22Rv1 (cell line): ENCODE measurements around the gene FGF6.
A peak's percentile ranks its signal among the peaks of the same experiment; 100 is the strongest.

Experiments
- H3K27ac ChIP-seq: fragments of 450-650 bp; 2 replicates; pipeline ENCODE4 v1.5.1; 2017
- ZFX ChIP-seq: fragments of 450-650 bp; IDR thresholded peaks from 2 replicates; pipeline ENCODE4 v1.6.1; 2017; ENCODE audit warnings: antibody characterized with exemption, borderline replicate concordance
- TF ChIP-seq, protein P1 (sequence below): fragments of 450-650 bp; IDR thresholded peaks from 2 replicates; pipeline ENCODE4 v1.5.1; 2017; ENCODE audit warnings: mild to moderate bottlenecking

FGF6 gene

DNA sequence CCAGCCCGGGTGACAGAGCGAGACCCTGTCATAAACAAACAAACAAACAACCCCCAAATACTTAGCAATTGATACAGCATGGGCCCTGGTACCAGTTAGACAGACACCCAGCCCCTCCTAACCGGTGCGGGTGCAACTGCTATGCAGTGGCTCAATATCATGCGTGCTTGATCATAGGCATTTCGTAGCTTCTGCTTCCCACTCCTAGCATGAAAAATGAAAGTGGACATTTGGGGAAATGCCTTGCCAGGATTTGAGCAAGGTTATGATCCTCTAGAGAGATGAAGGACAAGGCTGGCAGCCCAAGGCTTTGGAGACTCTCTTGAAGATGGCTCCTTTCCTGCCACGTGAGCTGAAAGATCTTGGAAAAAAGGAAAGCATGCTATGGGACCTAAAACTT lies 13.7 kb downstream of the FGF6 start:
- H3K27ac ChIP-seq: no peak overlapping the region
- TF ChIP-seq, protein P1, sequence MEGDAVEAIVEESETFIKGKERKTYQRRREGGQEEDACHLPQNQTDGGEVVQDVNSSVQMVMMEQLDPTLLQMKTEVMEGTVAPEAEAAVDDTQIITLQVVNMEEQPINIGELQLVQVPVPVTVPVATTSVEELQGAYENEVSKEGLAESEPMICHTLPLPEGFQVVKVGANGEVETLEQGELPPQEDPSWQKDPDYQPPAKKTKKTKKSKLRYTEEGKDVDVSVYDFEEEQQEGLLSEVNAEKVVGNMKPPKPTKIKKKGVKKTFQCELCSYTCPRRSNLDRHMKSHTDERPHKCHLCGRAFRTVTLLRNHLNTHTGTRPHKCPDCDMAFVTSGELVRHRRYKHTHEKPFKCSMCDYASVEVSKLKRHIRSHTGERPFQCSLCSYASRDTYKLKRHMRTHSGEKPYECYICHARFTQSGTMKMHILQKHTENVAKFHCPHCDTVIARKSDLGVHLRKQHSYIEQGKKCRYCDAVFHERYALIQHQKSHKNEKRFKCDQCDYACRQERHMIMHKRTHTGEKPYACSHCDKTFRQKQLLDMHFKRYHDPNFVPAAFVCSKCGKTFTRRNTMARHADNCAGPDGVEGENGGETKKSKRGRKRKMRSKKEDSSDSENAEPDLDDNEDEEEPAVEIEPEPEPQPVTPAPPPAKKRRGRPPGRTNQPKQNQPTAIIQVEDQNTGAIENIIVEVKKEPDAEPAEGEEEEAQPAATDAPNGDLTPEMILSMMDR: no peak
- TF ChIP-seq ZFX: no peak

DNA sequence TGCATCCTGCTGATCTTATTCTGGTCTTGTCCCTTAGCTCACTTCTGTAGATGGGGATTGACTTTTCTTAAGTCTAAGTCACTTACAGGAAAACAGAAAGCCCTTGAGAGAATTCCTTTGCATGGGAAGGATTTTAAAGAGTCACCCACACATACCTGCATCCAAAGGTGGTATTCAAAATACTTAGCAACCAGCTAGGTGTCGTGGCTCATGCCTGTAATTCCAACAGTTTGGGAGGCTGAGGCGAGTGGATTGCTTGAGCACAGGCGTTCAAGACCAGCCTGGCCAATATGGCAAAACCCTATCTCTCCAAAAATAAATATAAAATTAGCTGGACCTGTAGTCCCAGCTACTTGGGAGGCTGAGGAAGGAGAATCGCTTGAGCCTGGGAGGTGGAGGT lies 14.2 kb downstream of the FGF6 start:
- no peak overlapping the region for H3K27ac ChIP-seq
- TF ChIP-seq, protein P1: no peak
- TF ChIP-seq ZFX: no peak

DNA sequence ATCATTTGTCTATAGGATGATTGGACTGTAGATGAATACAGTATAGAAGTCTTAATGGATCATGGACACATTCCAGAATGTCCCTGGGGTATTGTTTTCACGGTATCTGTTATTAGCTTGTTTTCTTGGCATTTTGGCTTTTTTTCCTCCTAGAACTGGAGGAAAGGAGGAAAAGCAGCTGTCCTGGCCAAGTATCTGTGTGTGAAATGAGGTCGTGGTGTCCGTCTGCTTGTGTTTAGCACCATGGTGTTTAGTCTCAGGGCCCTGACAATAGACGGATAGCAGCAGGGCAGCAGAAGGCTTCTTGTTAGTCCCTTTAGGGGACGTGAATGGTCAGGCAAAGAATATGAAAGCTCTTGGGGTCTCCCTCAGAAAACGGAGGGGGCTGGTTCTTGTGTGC lies 21.2 kb downstream of the FGF6 start:
- TF ChIP-seq ZFX: no peak
- TF ChIP-seq, protein P1: no peak
- no peak overlapping the region for H3K27ac ChIP-seq

DNA sequence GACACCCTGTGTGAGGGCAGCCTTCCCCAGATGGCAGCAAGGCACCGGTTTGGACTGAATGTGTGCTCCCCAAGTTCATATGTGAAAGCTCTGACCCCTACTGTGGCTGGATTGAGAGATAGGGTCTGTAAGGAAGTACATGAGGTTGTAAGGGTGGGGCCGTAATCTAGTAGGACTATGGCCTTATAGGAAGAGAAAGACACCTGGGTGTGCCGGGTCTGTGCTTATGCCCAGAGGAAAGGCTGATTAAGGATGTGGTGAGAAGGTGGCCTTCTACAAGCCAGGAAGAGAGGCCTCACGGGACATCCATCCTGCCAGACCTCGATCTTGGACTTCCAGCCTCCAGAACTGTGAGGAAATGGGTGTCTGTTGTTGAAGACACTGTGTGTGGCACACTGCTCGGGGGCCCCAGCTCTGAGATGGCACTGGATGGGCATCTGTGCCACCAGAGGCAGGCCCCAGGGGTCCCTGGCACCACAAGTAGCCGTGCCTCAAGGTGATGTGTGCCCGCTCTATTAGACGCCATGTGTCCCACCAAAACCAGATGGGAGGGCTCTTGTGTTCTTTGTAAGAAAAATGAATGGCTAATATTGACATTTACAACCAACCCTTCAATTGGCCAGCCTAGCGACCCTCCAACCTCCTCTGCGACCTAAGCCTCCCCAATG lies 22.0 kb downstream of the FGF6 start:
- TF ChIP-seq ZFX: no peak
- TF ChIP-seq, protein P1: no peak
- no peak overlapping the region for H3K27ac ChIP-seq

DNA sequence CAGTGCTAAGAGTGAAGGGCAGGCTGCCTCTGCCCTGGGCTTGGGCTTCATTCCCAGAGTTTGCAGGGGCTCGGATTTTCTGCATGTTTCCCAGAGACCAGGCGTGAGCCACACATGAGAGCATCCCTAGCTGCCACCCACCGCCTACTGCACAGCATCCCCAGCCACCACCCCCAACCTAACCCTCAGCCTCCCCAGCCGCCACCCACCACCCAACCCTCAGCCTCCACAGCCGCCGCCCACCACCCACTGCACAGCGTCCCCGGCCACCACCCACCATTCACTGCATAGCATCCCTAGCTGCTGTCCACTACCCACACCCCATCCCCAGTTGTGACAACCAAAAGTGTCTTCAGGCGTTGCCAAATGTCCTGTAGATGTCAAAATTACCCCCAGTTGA lies 22.6 kb downstream of the FGF6 start:
- no peak overlapping the region for H3K27ac ChIP-seq
- no peak for TF ChIP-seq ZFX
- TF ChIP-seq, protein P1: no peak

DNA sequence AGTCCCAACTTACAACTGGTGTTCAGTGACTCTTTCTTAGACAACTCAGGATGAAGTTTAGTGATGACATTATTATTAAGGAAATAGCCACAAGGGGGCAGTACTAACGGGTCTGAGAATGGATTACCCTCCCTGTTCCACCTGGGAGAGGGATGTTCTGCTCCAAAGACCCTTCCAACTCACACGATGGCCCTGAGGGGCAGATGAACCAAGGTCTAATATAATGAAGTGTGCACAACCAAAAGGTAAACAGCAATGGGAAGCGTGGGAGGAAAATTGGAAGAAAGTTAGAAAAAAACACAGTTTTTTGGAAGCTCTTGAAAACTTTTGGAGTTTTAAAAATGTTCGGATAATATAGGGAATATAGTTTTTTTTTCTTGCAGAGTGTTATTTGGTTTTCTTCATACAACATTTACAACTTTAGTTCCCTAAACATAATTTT lies 24.0 kb downstream of the FGF6 start:
- TF ChIP-seq, protein P1: peak; percentile 90
- TF ChIP-seq ZFX: no peak
- no peak overlapping the region for H3K27ac ChIP-seq

DNA sequence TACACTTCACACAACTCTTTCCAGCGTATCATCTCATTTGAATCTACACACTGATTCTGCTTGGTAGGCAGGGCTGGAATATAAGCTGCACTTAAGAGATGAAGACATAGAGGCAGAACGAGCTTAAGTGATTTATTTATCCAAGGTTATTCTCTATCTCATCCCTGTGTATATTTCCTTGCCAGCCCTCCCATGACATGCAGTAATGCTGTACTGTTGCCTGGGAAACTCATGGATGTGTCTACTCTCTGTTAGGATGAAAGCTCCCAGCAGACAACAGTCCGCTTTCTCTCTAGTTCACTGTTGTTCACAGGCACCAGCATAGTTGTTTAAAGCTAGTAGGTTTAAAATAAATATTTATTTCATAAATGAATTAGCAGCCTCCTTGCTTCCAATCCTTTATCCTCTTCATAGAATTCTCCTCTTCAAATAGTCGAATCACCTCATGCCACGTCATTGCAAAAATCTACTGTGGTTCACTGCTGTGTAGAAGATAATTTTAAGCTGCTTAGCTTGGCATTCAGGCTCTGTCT lies 25.4 kb downstream of the FGF6 start:
- no peak overlapping the region for H3K27ac ChIP-seq
- TF ChIP-seq, protein P1: no peak
- TF ChIP-seq ZFX: no peak
